H1 (cell line): ENCODE measurements around the gene AMMECR1L.

Experiments used
- CTCF ChIP-seq, 3 experiments: IDR thresholded peaks; 1 replicate in 2 of 3; 2 replicates in 1 of 3; pipeline versions ENCODE4 v1.5.1 to v1.6.1; 2011; ENCODE audit warnings: low read length in 3 of 3, mild to moderate bottlenecking in 3 of 3, inconsistent platforms in 2 of 3, low read depth in 1 of 3, moderate library complexity in 1 of 3; ENCODE audit not compliant: insufficient read depth in 1 of 3; ENCODE audit errors: control extremely low read depth in 1 of 3
- RAD21 ChIP-seq, 2 experiments: IDR thresholded peaks in 1 of 2; conservative IDR thresholded peaks in 1 of 2; 2 replicates each; pipeline ENCODE4 v1.6.1; 2011; ENCODE audit warnings: low read depth in 2 of 2, low read length in 2 of 2, improper control_type of control experiment in 1 of 2, inconsistent platforms in 1 of 2, mild to moderate bottlenecking in 1 of 2, moderate library complexity in 1 of 2

- TF ChIP-seq CTCF (IDR thresholded peaks at IDR 0.05; ENCODE audit: control extremely low read depth in 1 of 3, insufficient read depth in 1 of 3, low read depth in 1 of 3, low read length in 3 of 3): no peak
- no peak for TF ChIP-seq RAD21 (IDR thresholded peaks at IDR 0.05 in 1 of 2, conservative IDR thresholded peaks at IDR 0.05 in 1 of 2; ENCODE audit: low read depth in 2 of 2, low read length in 2 of 2)
These were observed 13.4 kb downstream of the AMMECR1L start for GRCh38 chr2:127872354-127872753.
